Measurements from ENCODE around the gene ATP8A2. TPM values are rescaled to one million over a fixed set of nuclear protein-coding genes. Genes with fewer than 3 reads are reported as not detected.

ATP8A2 gene
- polyA plus RNA-seq, 3 donors, result not detected

DNA sequence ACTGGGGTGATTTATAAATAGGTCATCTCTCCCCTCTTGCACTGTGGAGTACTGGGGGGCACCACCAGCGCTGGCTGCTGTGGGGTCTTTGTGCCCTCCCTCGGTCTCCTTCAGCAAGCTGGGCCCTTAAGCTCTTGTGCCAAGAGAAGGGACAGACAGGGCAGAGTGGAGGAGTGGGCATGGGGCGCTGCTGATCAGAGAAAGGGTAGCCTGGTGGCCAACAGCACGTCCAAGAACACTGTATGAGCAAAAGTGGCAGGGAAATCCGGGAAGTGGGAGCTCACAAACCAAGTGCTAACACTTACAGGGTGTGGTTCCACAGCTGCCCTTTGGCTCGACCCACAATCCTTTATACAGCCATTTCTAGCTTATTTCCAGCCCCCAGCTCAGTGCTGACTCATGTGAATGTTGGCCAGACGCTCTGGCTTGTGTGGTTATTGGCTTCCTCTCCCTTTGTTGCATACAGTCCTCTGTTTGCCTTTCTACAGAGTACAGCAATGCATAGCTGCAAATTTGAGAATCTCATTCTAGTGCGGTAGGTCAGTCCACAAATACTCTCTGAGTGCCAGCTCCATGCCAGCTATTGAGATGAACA is 381.3 kb downstream of the ATP8A2 start:
- H3K27me3 ChIP-seq (ENCODE audit: control insufficient read depth in 2 of 2, insufficient read depth in 2 of 2, low read length in 2 of 2), result no peaks in the 10 kb centered on the region
- no peak overlapping the region for H3K4me3 Mint-ChIP-seq
- no peak for DNase-seq
- intact Hi-C loops (cut with micrococcal nuclease), result no loop called here
- H3K27ac ChIP-seq (ENCODE audit: low read depth in 1 of 2, low read length in 2 of 2), result no peak overlapping the region
- peaks cover 0 to 2% (median 0%) of the 10 kb centered on the region in 7 donors for H3K9me3 Mint-ChIP-seq
- no peaks in the 10 kb centered on the region for H3K79me2 ChIP-seq (ENCODE audit: insufficient read depth, low read length)
- no peaks in the 10 kb centered on the region for H4K20me1 ChIP-seq (ENCODE audit: insufficient read depth, low read length)
- H2AFZ ChIP-seq (ENCODE audit: insufficient read depth, low read depth, low read length, poor library complexity, severe bottlenecking), result no peak overlapping the region
- 12% methylated on average over 5 of the region's 8 CpGs for WGBS (ENCODE audit: insufficient coverage)
- no peak overlapping the region for H3K4me2 ChIP-seq (replicated peaks; ENCODE audit: extremely low read depth, low read length, poor library complexity, severe bottlenecking)
- no peaks in the 10 kb centered on the region for H3K36me3 ChIP-seq (replicated peaks in 1 of 2; ENCODE audit: control insufficient read depth in 1 of 2, insufficient read depth in 2 of 2, low read length in 2 of 2)
- H3K27ac Mint-ChIP-seq, result no peak overlapping the region
- H3K9ac ChIP-seq (ENCODE audit: insufficient read depth, low read length, poor library complexity, severe bottlenecking), result no peak overlapping the region
- H3K27me3 Mint-ChIP-seq (ENCODE audit: low read depth in 3 of 3), result peaks cover 0 to 2% (median 2%) of the 10 kb centered on the region in 3 donors
- no peak overlapping the region for H3K4me3 ChIP-seq (replicated peaks in 1 of 3; ENCODE audit: low read depth in 2 of 3, low read length in 3 of 3)
- no peaks in the 10 kb centered on the region for H3K36me3 Mint-ChIP-seq
- H3K4me1 ChIP-seq (ENCODE audit: control insufficient read depth in 1 of 2, insufficient read depth in 2 of 2, low read length in 2 of 2), result peaks cover 0 to 8% of the 10 kb centered on the region in 2 donors
- TF ChIP-seq, protein P1, sequence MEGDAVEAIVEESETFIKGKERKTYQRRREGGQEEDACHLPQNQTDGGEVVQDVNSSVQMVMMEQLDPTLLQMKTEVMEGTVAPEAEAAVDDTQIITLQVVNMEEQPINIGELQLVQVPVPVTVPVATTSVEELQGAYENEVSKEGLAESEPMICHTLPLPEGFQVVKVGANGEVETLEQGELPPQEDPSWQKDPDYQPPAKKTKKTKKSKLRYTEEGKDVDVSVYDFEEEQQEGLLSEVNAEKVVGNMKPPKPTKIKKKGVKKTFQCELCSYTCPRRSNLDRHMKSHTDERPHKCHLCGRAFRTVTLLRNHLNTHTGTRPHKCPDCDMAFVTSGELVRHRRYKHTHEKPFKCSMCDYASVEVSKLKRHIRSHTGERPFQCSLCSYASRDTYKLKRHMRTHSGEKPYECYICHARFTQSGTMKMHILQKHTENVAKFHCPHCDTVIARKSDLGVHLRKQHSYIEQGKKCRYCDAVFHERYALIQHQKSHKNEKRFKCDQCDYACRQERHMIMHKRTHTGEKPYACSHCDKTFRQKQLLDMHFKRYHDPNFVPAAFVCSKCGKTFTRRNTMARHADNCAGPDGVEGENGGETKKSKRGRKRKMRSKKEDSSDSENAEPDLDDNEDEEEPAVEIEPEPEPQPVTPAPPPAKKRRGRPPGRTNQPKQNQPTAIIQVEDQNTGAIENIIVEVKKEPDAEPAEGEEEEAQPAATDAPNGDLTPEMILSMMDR (IDR thresholded peaks at IDR 0.05), result no peak
- H3K9me3 ChIP-seq (replicated peaks in 1 of 2; ENCODE audit: control insufficient read depth in 1 of 2, insufficient read depth in 1 of 2, low read length in 2 of 2), result no peaks in the 10 kb centered on the region
- peaks cover 7% of the 10 kb centered on the region for H3K4me1 Mint-ChIP-seq

DNA sequence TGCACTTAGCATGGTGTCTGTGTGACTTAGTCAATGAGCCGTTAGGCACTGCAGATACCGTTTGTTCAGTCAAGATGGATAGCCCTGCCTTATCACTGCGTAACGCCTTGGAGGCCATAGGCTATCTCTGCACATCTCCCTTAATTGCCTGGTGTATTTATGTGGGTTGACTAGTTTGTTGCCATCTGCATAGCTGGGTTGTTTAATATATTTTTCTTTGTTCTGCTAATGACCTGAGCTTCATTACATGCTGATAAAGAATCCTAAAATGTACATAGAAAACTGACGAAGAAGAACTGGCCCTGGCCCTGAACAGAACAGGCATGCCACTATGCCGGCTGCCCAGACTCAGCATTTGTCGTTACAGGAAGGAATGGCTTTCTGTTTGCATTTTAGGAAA is 382.2 kb downstream of the ATP8A2 start:
- Mint-ChIP-seq H3K9me3 (peaks cover 0 to 2% (median 0%) of the 10 kb centered on the region in 7 donors), H3K36me3 (no peaks in the 10 kb centered on the region), H3K4me3 (no peak overlapping the region), H3K4me1 (peaks cover 7% of the 10 kb centered on the region), H3K27me3 (ENCODE audit: low read depth in 3 of 3) (peaks cover 1 to 2% (median 2%) of the 10 kb centered on the region in 3 donors), H3K27ac (no peak overlapping the region)
- WGBS (ENCODE audit: insufficient coverage), result 60% methylated on average over 2 of the region's 7 CpGs
- Histone ChIP-seq H3K27me3 (ENCODE audit: control insufficient read depth in 2 of 2, insufficient read depth in 2 of 2, low read length in 2 of 2) (no peaks in the 10 kb centered on the region), H3K79me2 (ENCODE audit: insufficient read depth, low read length) (no peaks in the 10 kb centered on the region), H2AFZ (ENCODE audit: insufficient read depth, low read depth, low read length, poor library complexity, severe bottlenecking) (no peak overlapping the region), H3K27ac (ENCODE audit: low read depth in 1 of 2, low read length in 2 of 2) (no peak overlapping the region), H4K20me1 (ENCODE audit: insufficient read depth, low read length) (no peaks in the 10 kb centered on the region), H3K4me1 (ENCODE audit: control insufficient read depth in 1 of 2, insufficient read depth in 2 of 2, low read length in 2 of 2) (peaks cover 0 to 8% of the 10 kb centered on the region in 2 donors), H3K36me3 (replicated peaks in 1 of 2; ENCODE audit: control insufficient read depth in 1 of 2, insufficient read depth in 2 of 2, low read length in 2 of 2) (no peaks in the 10 kb centered on the region), H3K4me2 (replicated peaks; ENCODE audit: extremely low read depth, low read length, poor library complexity, severe bottlenecking) (no peak overlapping the region), H3K4me3 (replicated peaks in 1 of 3; ENCODE audit: low read depth in 2 of 3, low read length in 3 of 3) (no peak overlapping the region), H3K9ac (ENCODE audit: insufficient read depth, low read length, poor library complexity, severe bottlenecking) (no peak overlapping the region), H3K9me3 (replicated peaks in 1 of 2; ENCODE audit: control insufficient read depth in 1 of 2, insufficient read depth in 1 of 2, low read length in 2 of 2) (no peaks in the 10 kb centered on the region)
- no peak for DNase-seq
- intact Hi-C loops (cut with micrococcal nuclease), result no loop called here
- TF ChIP-seq, protein P1 (IDR thresholded peaks at IDR 0.05), result no peak

All from CD14-positive monocyte (primary cell).